ENCODE results near the gene CCDC187.

CCDC187 gene

DNA sequence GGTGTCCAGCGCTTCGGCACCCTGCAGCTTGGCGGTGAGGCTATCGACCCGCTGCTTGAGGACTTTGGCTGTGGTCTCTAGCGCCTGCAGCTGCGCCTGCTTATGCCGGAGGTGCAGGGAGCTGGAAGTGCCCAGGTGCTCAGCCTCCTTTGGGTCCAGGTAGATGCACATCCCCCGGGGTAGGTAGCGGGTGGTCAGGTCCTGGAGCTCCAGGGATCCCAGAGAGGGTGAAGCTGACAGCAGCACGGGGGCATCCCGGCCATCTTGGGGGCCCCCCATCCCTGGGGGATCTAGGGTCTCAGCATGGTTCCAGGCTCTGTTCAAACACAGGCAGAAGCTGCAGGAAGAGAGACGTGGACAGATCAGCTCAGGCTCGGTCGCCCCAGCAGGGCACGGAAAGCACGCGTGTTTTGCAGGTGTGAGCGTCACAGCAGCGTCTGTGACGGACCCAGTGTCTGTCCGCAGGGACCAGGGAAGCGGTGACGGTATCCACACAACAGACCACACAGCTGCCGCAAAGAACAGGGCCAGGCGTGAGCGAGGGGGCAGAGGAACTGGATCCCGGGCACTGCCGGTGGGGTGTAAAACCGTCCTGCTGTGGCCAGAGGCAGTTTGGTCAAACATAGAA is 17.4 kb downstream of the CCDC187 start:
- no peak for DNase-seq

DNA sequence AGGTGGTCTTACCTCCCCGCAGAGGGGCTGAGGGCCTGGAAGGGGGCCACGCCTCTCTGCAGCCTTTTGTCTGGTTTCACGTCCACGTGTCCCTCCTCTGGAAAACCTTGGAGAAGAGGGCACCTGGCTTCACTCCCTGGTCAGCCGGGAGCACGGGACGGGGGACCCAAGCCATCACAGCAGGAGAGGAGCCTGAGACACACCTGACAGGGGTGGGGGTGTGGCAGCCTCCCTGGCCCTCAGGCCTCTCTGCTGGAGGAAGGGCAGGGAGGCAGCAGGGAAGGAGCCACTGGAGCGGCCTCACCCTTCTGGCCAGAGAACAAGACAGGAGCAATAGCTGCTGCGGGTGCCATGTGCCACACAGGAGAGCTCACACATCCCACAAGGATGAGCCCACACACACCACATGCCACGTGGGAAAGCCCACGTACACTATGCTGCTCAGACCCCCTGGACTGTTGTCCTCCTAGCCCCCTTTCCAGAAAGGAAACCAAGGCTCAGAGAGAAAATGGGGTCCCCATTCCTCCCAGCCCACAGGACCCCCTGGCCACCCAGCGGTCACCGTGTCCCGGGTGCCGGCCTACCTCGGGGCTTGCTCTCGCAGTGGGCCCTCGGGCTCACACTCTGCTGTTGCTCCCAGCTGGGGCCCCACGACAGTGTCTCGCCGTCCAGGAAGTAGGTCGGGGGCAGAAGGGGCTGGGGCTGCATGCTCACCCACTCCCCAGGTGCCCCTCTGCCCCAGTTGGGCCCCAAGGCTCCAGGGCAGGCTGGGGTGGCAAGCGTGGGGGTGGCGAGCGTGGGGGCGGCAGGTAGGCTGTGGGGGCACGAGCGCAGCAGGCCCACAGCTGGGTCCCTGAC is 18.2 kb downstream of the CCDC187 start:
- no peak for DNase-seq

DNA sequence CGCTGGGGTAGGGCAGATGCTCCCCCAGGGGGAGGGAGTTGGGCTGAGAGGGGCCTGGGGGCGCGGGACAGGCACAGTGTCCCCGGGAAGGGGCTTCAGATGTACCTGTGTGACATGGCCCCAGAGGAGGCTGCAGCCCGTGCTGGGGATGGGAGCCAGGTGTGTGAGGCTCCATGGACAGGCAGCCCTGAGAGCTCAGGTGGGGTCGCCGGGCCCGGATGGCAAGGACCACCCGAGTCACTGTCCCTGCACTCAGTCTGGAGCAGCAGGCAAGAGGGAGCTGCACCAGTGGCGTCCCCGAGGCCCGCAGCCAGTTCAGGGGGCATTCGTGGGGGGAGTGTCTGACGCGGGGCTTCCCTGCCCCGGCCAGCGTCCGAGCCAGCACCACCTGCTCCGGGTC is 18.9 kb downstream of the CCDC187 start:
- DNase-seq = no peak

DNA sequence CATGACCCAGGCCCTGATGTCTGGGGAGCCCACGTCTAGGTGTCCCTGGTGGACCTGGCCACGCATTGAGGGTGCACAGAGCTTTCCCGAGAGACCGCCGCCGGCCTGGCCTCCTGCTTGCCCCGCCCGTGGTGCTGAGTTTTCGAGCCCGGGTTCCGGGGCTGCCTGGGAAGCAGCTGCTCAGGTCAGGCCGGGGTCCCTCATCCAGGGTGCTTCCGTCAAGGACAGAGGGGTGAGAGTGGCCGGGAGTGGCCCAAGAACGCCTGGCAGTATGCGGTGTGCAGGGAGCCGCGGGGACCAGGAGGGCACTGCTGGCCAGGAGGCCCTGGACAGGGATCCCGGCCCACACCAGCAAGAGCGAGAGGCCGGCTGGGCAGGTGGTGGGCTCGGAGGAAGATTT is 19.6 kb downstream of the CCDC187 start:
- no peak for DNase-seq

DNA sequence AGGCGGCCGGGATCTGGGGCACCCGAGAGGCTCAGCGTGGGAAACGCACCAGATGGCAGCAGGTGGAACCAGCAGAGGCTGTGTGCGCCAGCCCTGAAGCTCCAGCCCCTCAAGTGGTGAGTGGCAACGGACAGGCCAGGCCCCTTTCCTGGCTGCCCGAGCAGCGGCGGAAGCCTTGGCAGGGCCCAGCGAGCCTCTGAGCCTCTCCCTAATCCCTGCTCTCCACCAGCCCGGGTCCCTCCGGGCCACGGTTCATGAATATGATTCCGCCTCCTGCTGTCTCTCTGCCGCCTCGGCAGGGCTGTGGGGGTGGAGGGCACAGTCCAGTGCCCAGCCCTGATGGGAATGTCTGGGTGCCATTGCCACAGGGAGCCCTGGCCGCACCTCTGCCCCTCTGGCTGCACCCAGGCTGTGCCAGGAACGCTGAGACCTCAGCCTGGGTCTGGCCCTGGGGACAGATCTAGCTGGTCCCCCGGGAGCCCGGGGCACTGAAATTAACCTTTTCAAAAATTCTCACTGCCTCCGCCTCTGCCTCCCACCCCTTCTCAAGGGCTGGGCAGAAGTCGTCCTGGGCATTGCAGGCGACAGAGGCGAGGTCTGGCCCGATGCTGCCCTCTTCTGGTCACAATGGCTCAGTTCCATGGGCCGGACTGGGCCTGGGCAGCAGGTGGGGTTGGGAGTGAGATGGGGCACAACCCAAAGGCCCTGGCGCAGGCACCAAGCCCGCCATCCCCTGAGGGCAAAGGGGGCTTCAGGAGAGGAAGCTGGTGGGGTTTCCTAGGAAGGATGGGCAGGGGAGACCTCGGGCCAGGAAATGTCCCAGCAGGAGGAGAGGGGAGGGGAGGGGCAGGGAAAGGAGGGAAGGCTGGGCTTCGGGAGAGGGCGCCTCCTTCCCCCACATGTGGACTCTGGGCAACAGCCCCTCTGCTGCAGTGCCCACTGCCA is 20.3 kb downstream of the CCDC187 start:
- peak in 53 of 56 donors; percentile 10 to 86 (median 50) for DNase-seq

DNA sequence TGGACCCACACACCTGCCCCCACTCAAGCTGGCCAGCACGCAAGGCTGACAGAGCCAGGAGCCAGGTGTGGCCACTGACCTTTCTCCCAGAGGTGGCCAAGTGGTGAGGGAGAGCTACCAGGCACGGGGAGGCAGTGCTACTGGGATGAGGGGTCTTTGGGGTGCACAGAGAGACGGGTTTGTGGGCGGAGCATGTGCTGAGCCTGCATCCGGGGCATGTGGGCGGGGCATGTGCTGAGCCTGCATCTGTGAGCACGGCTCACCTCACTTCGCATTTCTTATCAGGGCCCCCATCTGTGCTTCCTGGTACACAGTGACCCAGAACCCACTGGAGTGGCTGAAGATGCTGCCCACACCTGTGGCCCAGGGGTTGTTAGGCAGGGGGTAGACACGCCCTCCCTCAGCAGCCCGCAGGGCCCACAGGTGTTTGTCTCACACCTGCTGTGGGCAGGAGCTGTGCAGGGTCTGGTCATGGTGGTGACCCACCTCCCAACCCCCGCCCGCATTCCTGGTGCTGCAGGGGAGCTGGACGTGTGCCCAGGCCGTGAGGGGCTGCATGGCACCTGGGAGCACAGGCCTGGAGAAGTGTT is 21.5 kb downstream of the CCDC187 start:
- no peak for DNase-seq

DNA sequence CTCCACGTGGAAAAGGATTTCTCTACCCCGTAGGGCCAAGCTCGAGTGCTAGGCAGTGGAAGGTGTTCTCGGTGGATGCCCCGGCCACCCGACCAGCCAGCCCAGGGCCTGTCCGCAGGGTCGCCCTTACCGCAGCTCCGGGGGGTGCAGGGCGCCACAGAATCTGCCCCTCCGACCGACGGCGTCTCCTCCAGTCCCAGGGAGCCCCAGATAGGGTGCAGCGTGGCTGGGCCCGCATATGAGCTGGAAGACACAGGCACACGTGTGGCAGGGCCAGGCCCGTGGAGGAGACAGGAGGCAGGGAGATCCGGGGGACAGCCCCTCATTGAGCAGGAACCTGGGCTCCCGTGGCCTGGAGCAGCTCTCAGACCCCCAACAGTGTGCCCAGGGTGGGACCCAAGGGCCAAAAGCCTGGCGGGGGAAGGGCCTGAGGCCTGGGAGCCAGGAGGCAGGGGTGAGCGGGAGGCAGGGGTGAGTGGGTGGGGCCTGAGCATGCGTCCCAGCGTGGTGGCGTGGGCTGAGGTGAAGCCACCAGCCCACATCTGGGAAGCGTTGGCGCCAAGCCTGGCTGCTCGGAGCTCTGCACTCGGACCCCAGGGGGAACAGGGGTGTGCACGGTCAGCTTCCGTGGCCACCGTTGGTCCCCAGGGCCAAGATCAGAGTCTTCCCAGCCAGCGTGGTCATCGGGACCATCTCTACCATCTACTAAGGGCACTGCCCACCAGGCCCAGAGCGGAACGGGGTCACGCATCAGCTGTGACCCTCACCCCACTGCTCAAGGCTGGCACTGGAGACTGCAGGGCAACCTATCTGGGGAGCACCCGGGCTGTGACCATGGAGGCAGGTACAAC is 22.2 kb downstream of the CCDC187 start:
- DNase-seq = no peak

DNA sequence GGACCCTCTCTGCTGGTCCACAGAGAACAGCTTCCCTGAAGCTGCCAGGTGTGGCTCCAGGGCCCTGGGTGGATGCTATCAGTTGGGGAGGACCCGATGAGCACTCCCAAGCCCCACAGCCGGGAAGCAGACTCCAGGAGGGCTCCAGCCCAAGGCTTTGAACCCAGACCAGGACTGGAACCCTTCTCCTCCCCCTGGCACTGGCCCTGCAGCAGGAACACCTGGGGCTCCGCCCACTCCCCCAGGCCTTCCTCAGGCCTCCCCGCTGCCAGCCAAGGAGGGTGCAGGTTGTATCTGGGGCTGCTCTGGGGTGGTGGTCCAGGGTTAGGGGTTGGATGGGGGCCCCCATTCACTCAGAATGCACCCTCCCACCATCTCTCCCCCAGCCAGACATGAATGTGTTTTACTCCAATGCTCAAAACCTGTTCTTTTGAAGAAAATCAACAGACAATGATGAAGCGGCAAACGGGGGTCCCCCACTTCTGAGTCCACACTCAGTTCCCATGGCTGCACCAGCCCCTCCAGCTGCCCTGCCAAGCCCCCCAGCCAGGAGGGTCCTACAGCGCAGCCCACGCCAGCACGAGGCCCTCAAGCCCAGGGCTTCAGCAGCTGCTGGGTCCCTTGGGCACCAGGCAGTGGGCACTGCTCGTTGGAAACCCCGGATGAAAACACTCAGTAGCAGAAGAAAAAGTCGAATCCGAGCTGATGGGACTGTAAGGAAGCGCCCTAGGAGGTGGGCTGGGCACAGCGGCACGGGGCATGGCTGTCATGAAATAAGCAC is 23.2 kb downstream of the CCDC187 start:
- DNase-seq = no peak

DNA sequence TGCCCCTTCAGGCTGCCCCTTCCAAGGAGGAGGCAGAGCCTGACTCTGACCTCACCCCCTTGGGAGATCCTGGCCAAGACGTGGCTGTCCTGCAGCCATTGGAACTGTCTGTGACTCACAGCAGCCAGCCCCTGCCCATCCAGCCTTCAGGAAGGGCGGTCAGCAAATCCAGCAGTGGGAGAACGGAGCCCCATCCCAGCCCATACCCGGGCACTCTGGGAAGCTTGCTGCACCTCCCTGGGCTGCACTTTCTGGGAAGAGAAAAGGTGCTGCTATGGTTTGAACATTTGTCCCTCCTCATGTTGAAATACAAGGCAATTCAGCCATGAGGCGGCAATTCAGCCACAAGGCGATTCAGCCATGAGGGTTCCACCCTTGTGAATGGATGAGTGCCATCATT is 24.4 kb downstream of the CCDC187 start:
- no peak for DNase-seq

DNA sequence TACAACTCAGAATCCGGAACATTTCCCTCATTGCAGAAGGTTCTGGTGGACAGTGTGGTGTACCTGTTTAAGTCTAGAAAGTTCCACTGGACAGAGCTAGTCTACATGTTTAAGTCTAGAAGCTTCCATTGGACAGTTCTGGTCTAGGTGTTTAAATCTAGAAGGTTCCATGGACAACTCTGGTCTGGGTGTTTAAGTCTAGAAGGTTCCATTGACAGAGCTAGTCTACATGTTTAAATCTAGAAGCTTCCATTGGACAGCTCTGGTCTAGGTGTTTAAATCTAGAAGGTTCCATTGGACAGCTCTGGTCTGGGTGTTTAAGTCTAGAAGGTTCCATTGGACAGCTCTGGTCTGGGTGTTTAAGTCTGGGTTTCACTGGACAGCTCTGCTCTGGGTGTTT is 25.0 kb downstream of the CCDC187 start:
- DNase-seq = no peak

DNA sequence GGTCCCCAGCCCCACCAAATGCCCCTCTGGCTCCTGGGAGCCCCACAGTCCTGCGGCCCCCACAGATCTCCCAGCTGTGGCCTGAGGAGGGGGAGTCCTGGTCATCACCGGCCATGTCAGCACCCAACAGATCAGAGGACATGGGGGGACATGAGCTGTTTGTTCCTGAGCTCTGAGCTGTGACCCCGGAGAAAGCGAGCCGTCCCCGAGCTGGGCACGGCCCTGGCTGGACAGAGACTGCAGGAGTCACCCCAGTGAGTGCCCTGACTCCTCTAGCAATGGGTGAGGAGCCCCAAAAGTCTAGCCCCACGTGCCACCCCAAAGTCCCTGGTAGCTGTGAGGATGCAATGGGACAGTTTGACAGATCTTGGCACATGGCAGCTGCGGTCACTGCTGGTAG is 25.7 kb downstream of the CCDC187 start:
- DNase-seq = no peak

DNA sequence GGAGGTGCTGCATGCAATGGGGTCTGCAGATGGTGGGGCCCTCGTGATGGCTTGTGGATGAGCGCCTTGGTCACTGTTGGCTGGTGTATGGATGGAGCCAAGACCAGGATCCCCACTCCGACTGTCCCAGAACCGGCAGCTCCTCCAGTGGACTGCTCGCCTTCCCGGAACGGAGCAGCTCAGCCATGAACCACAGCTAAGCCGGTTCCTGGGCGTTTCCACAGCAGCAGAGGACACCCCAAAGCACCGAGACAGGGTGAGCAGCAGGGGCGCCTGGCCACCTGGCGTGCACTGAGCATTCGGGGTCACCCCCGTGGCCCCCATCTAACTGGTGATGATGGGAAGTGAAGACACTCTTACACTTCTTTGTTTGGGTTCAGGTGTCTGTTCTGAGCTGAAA is 26.1 kb downstream of the CCDC187 start:
- no peak for DNase-seq

DNA sequence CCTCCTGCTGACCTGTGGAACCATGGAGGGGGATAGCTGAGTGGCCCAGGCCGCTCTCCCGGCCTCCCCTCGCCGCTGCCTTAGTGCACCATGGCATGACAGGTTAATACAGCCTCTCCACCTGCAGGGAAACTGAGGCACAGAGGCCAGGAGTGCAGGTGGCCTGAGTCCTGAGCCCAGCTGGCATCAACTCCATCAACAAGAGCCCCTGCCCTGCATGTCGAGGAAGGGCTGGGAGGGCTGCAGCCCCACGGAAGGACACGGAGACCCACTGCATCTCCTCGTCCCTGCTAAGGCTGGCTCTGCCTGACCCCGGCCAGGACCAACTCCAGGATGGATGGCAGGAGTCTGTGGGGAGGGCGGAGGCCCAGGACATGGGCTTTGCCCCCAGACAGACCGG is 27.2 kb downstream of the CCDC187 start:
- no peak for DNase-seq

DNA sequence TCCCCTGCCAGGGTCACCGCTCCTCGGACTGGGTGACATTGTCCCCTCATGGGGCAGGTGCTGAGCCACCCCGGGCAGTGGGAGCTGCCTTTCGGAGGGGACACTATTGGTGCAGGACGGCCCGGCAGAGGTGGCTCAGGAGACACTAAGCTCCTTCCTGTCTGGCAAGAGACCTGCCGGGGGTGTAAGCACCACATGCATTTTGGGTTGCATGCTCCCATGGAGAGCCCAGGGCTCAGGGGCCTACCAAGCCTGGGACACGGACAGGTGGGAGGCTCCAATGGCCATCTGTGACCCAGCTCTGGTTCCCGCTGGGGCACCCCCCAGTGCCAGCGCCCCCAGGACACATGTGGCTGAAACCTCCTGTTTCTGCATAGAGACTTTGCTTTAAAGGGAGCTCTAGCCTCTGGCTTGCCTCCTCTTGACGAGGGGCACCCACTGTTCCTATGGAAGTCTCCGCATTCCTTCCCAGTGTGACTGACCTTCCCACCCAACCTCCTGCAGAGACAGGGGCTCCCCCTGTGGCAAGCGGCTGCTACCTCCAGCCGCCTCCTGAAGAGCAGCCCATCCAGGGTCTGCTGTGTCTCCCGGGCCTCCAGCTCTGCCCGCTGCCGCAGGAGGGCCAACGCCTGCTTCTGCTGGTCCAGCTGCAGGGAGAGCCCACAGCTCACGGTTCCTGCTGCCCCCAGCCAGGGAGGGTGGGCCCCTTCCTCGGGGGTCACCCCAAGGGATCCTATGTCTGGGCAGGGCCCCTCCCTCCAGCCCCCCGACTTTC is 28.1 kb downstream of the CCDC187 start:
- no peak for DNase-seq

DNA sequence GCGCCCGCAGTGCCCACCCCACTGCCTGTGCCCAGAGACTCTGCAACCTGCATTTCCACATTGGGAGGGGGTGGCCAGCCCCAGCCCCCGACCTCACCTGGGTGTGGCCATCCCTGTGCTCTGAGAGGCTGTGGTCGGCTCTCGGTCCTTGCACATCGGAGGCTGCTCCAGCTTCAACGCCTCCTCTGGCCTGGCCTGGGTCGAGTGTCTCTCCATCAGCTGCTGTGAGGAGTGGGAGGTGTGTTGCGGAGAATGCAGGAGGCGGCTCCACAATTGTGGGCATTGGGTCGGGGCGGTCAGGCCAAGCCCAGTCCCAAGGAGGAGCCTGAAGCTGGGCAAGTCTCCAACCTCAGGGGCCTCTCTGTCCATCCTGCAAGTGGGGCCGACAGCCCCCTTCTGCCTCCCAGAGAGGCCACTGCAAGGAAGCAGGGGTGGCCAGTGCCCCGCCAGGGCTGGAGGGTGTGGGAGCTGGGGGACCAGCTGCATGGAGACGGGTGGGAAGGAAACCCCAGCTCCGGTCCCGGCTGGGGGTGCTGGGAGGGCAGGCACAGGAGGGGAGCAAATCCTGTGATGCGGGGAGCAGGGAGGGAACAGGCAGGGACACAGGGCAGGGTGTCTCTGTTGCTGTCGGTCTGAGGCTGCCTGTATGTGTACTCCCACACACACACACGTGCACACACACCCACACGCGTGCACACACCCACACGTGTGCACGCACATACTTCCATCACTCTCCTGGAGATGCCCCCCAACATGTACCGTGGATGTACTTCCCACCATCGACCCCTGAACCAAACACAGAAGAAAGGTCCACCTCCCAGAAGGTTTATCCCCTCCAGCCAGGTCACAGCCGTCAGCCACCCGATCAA is 28.9 kb downstream of the CCDC187 start:
- DNase-seq = no peak

DNA sequence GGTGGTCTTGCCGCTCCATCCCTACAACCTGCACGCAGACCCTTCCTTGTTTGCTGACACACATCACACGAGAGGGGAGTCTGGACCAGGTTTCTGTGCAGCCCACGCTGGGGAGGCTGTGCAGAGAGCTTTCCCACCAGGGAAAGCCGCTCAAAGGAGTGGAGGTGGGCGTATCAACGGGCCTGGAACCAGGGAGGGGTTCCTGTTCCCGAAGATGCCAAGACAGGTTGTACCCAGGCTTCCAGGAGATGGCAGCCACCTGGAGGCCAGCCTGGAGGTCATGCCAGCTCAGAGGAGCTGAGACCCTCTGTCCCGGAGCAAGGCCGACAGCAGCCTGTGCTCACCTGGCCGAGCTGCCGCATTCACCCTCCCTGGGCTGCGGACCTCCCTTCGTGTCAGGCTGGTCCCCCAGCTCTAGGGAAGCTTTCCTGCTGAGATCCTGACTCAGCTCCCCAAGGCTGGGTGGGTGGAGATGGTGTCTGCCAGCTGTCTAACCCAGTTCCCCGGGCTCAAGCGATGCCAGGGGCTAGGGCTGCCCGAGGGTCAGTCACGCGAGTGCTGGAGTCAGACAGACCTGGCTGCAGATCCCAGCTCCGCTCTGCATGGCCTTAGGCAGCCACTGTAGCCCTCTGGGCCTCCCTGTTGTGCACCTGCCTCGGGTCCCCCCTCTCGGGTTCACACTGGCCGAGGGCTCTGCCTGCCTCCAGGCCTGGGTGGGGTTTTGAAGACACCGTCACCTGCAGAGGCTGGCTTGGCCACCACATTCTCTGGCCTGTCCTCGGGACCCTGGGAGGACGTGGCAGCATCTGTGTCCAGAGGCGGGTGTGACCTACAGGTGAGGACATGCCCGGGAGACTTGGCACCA is 29.7 kb downstream of the CCDC187 start:
- no peak for DNase-seq

Measured in nucleus accumbens (tissue), 56 donors.